Epidermal melanocyte (primary cell): ENCODE data around the gene PTPRU.
"Not testable (repeated sequence)": the region's sequence is repeated elsewhere in the genome, so short reads cannot be mapped to it uniquely, and the experiment has no call there.

Experiments
- DNase-seq: peaks from one replicate; pipeline ENCODE4 v3.0.0; 2011; ENCODE audit warnings: low spot score; ENCODE audit not compliant: insufficient read length

The PTPRU gene

GRCh38 chr1:29286194-29286767 lies 50.0 kb downstream of the PTPRU start:
- no peak for DNase-seq

GRCh38 chr1:29289493-29289892 lies 53.2 kb downstream of the PTPRU start:
- DNase-seq = no peak

DNA sequence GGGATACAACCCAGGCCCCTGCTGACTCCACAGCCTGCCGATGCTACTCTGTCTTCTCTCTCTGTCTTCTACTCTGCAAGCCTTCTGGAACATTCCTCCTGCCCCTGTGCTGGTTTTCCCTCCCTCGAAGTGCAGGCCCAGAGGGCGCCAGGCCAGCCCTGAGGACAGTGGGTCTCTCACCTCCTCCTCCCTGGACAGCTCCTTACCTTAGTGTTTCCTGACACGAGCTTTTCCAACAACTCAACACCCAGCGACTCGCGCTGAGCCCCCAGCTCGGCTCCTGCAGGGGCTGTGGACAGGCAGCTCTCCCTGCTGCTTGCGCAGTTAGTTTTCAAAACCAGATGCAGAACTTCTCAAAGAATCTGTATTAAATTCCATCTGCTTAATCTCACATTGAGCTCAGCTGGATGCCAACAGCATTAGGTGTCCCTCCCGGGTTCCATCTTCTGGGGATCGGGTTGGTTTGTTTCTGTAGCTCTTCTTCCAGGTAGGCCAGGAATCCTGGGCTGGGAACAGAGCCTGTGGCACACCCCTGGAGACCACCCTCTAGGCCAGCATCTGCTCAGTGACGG lies 54.2 kb downstream of the PTPRU start:
- DNase-seq = no peak

GRCh38 chr1:29291756-29292155 lies 55.4 kb downstream of the PTPRU start:
- no peak for DNase-seq

- DNase-seq = no peak
These were observed 56.0 kb downstream of the PTPRU start for GRCh38 chr1:29292344-29292743.

GRCh38 chr1:29297450-29297849 lies 61.1 kb downstream of the PTPRU start:
- no peak for DNase-seq

- no peak for DNase-seq
These were observed 61.9 kb downstream of the PTPRU start for GRCh38 chr1:29298246-29298645.

DNA sequence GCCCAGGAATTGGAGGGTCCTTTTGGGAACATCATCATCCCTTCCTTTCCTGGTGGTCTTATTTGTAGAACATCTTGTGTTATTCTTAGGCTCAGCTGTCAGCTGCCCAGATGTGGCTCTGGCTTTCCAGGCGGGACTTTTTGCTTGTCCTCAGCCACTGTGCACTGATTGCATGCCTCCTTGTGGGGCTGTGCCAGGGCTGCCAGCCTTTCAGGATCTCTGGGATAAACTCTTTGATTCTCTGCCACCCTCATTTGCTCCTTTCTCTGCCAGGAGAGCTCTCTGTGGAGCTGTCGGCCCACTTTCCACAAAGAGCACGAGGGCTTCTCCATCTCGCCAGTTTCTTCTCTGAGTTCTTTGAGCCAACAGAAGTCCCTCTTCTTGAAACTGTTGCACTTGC lies 63.1 kb downstream of the PTPRU start:
- DNase-seq = no peak

DNA sequence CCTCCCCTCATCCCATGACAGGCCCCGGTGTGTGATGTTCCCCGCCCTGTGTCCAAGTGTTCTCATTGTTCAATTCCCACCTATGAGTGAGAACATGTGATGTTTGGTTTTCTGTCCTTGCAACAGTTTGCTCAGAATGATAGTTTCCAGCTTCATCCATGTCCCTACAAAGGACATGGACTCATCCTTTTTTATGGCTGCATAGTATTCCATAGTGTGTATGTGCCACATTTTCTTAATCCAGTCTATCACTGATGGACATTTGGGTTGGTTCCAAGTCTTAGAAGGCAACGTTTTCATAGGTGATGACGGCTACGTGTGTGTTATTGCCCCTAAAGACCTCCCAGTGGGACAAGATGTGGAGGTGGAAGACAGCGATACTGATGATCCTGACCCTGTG lies 65.4 kb downstream of the PTPRU start:
- not testable (repeated sequence) for DNase-seq

DNA sequence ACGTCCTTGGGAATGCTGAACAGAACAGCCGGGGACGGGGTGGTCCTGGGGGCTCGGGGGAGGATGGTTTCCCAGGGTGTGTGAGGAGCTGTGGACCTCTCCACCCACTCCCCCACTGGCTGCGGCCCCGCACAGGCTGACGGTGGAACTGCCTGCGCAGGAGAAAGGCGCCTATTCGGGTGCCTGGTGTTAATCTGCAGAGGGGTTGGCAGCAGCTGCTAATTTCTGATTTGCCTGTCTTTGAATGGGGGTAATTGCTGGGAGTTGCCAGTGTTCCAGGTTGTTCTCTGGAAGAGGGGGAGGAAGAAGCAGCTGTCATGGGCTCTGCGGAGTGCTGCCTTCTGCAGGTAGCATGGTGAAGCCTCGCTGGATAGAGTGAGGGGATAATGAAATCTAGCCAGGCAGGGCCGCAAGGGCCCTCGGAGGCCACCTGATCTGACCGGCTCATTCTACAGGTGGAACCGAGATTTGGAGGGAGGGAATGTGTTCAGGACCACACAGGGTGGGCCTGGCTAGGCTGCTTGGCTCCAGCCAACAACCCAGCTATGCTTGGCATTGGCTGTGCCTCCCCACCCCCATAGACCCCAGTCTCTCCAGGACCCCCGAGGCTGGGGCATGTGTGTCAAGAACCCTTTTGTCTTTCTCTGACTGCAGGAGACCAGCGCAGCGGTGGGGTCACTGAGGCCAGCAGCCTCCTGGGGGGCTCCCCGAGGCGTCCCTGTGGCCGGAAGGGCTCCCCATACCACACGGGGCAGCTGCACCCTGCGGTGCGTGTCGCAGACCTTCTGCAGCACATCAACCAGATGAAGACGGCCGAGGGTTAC lies 67.1 kb downstream of the PTPRU start:
- no peak for DNase-seq

DNA sequence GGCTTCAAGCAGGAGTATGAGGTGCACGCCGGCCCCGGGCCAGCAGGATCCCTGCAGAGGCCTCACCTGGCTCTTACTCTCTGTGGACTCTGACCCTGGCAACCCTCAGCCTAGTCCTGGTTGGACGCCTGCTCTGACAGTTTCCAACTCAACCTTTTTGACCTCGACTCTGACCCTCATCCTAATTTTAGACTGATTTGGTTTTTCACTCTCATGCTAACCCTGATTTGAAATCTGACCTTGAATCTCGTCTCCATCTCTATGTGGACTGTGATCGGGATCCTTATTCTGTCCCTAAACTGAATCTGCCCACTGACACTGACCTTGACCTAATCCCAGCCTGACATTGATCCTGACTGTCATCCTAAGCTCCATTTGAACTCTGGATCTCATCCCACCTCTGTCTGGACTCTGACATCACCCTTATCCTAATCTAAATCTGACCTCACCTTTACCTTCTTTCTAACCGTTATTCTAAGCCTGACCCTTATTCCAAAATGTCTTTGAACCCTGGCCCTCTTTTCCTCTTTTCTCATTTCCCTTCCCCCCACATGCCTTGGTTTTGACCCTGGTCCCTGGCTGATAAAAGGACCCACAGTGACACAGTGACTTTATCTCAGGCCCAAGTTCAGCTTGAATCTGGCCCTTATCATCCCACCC lies 67.8 kb downstream of the PTPRU start:
- DNase-seq = no peak

DNA sequence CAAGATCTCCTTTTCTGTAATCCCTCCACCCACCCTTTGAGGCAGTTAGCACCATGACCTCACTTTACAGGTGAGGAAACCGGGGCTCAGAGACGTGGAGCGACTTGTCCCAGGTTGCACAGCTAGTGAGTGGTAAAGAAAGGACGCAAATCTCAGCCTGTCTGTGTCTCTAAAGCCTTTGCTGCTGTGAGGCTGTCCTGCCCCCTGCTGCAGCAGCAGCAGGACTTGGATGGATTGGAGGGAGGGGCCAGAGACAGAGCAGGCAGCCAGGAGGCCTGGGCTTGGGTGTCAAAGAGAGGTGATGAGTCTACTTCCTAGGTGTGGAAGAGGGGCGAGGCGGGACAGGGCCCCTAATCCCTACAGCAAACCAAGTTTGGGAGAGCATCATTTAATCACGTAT lies 69.6 kb downstream of the PTPRU start:
- no peak for DNase-seq

DNA sequence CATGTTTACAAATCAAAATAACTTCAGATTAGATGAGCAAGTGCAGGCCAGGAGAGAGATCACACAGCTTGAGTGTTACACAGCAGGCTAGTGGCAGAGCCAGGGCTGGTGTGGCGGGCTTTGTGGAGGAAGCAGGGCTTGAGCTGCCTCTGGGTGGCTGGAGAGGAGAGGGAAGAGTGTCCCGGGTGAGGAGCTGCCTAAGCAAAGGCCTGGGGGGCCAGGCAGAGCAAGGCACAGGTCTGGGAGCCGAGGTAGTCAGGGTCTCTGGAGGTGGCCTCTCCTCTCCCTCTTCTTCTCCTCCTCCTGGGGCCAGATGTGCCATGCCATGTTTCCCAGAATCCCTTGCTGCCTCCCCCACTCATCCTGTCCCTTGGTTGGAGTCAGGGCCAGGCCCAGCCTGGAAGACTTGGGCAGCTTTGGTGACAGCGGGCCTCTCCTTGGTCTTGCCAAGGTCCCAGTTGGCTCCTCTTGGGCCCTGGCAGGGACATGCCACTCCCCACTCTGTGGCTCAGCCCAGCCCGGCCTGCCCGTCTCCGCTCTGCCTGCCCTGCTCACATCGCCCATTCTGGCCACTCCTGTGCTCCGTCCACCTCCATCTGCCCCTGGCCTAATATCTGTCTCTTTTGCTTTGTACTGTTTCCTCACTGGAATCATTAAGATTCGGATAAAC lies 70.3 kb downstream of the PTPRU start:
- no peak for DNase-seq

DNA sequence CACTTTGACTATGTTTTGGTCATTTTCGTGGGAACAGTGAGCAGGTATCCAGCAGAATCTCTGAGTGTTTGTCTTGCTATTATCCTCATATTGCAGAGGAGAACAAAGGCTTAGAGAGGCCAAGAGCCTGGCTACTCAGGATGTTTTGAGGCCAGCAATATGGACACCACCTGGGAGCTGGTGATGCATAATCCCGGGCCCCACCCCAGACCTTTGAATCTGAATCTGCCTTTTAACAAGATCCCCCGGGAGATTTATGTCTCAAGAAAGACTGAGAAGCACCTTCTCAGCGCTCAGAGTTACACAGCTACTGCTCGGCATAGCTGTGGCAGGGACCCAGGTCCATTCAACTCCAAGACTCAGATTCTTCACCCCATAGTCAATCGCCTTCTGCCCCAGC lies 72.8 kb downstream of the PTPRU start:
- DNase-seq = no peak

DNA sequence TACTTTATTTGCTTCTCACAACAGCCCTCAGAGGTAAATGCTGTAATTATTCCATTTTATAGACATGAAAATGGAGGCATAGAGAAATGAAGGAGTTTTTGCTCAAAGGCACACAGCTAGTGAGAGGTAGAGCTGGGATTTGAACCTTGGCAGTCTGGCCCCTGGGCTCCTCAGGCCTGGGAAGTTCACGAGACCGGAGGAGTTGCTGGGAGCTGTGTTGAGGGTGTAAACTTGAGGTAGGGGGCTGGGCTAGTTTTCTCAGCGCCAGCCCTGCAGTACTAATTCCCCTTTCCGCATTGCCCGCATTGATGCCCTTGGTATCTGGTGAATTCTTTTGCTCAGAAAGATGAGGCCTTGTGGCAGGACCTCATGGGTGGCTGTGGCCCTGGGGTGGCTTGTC lies 73.3 kb downstream of the PTPRU start:
- no peak for DNase-seq

GRCh38 chr1:29310616-29311180 lies 74.4 kb downstream of the PTPRU start:
- no peak for DNase-seq

GRCh38 chr1:29311352-29312030 lies 75.2 kb downstream of the PTPRU start:
- no peak for DNase-seq

- DNase-seq = no peak
These were observed 76.4 kb downstream of the PTPRU start for GRCh38 chr1:29312469-29313461.

- not testable (repeated sequence) for DNase-seq
These were observed 78.4 kb downstream of the PTPRU start for GRCh38 chr1:29314685-29315084.

- DNase-seq = no peak
These were observed 78.9 kb downstream of the PTPRU start for GRCh38 chr1:29315262-29315661.
